ENCODE data around the gene CUX1.

DNA sequence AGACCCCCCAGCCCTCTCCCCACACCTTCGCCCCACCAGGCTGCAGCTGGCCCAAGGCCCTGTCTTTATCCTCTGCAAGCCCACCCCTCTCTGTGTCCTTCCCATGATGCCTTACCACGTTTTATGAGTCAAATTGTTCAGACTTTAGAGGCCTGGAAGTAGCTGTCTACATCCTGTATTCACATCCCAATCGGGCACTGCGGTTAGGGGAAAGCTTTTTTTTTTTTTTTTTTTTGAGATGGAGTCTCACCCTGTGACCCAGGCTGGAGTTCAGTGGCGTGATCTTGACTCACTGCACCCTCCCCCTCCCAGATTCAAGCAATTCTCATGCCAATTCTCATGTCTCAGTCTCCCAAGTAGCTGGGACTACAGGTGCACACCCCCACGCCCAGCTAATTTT, 347.7 kb downstream of the CUX1 start:
- TF ChIP-seq, protein P1, sequence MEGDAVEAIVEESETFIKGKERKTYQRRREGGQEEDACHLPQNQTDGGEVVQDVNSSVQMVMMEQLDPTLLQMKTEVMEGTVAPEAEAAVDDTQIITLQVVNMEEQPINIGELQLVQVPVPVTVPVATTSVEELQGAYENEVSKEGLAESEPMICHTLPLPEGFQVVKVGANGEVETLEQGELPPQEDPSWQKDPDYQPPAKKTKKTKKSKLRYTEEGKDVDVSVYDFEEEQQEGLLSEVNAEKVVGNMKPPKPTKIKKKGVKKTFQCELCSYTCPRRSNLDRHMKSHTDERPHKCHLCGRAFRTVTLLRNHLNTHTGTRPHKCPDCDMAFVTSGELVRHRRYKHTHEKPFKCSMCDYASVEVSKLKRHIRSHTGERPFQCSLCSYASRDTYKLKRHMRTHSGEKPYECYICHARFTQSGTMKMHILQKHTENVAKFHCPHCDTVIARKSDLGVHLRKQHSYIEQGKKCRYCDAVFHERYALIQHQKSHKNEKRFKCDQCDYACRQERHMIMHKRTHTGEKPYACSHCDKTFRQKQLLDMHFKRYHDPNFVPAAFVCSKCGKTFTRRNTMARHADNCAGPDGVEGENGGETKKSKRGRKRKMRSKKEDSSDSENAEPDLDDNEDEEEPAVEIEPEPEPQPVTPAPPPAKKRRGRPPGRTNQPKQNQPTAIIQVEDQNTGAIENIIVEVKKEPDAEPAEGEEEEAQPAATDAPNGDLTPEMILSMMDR (IDR thresholded peaks at IDR 0.05) = no peak
- TF ChIP-seq POLR2A (IDR thresholded peaks at IDR 0.05) = no peak
